ENCODE measurements around the gene PDCD4. TPM values are rescaled to one million over a fixed set of nuclear protein-coding genes. Genes with fewer than 3 reads are reported as not detected.
A peak's percentile ranks its signal among the peaks of the same experiment; 100 is the strongest.

PDCD4 gene
- total RNA-seq, 1 donor from 2014 or later: 71.6 TPM

GRCh38 chr10:110840225-110840922 is 31.4 kb upstream of the PDCD4 start:
- DNase-seq (ENCODE audit: missing footprints) (no peak), ATAC-seq (peak; percentile 13)
- intact Hi-C loops (cut with DNase I): no loop called here

- ATAC-seq: peak; percentile 10
- intact Hi-C loops (cut with DNase I): no loop called here
Observed at GRCh38 chr10:110840923-110841428, 30.8 kb upstream of the PDCD4 start.

GRCh38 chr10:110841767-110842267 is 29.9 kb upstream of the PDCD4 start:
- intact Hi-C loops (cut with DNase I): no loop called here
- no peak for DNase-seq (ENCODE audit: missing footprints)
- no peak for ATAC-seq

More at GRCh38 chr10:110840923-110841428, 30.8 kb upstream of the PDCD4 start:
- no peak for DNase-seq (ENCODE audit: missing footprints)

- ATAC-seq (no peak), DNase-seq (ENCODE audit: missing footprints) (no peak)
- intact Hi-C loops (cut with DNase I): no loop called here
Observed at GRCh38 chr10:110842326-110842904, 29.3 kb upstream of the PDCD4 start.

GRCh38 chr10:110843031-110843430 is 28.7 kb upstream of the PDCD4 start:
- no peak for ATAC-seq
- DNase-seq (ENCODE audit: missing footprints): no peak
- intact Hi-C loops (cut with DNase I): no loop called here

GRCh38 chr10:110843796-110844616 is 27.7 kb upstream of the PDCD4 start:
- no peak for DNase-seq (ENCODE audit: missing footprints)
- intact Hi-C loops (cut with DNase I): no loop called here
- ATAC-seq: no peak

GRCh38 chr10:110844617-110844881 is 27.2 kb upstream of the PDCD4 start:
- intact Hi-C loops (cut with DNase I): no loop called here
- DNase-seq (ENCODE audit: missing footprints) (no peak), ATAC-seq (no peak)

GRCh38 chr10:110845192-110845755 is 26.5 kb upstream of the PDCD4 start:
- DNase-seq (ENCODE audit: missing footprints) (no peak), ATAC-seq (no peak)

GRCh38 chr10:110845756-110846620 is 25.7 kb upstream of the PDCD4 start:
- DNase-seq (ENCODE audit: missing footprints) (no peak), ATAC-seq (no peak)
- intact Hi-C loops (cut with DNase I): no loop called here

More at GRCh38 chr10:110845192-110845755, 26.5 kb upstream of the PDCD4 start:
- intact Hi-C loops (cut with DNase I): no loop called here

- ATAC-seq (no peak), DNase-seq (ENCODE audit: missing footprints) (no peak)
- intact Hi-C loops (cut with DNase I): no loop called here
Observed at GRCh38 chr10:110847374-110847773, 24.4 kb upstream of the PDCD4 start.

- intact Hi-C loops (cut with DNase I): no loop called here
- no peak for ATAC-seq
- no peak for DNase-seq (ENCODE audit: missing footprints)
Observed at GRCh38 chr10:110848106-110848505, 23.6 kb upstream of the PDCD4 start.

- DNase-seq (ENCODE audit: missing footprints) (no peak), ATAC-seq (no peak)
- intact Hi-C loops (cut with DNase I): no loop called here
Observed at GRCh38 chr10:110850099-110850498, 21.6 kb upstream of the PDCD4 start.

GRCh38 chr10:110851020-110851612 is 20.6 kb upstream of the PDCD4 start:
- DNase-seq (ENCODE audit: missing footprints): no peak
- ATAC-seq: no peak
- intact Hi-C loops (cut with DNase I): no loop called here

- DNase-seq (ENCODE audit: missing footprints) (no peak), ATAC-seq (no peak)
- intact Hi-C loops (cut with DNase I): no loop called here
Observed at GRCh38 chr10:110852255-110852896, 19.4 kb upstream of the PDCD4 start.

- ATAC-seq: no peak
- DNase-seq (ENCODE audit: missing footprints): no peak
- intact Hi-C loops (cut with DNase I): no loop called here
Observed at GRCh38 chr10:110852947-110853346, 18.8 kb upstream of the PDCD4 start.

GRCh38 chr10:110853921-110854605 is 17.7 kb upstream of the PDCD4 start:
- intact Hi-C loops (cut with DNase I): no loop called here
- no peak for ATAC-seq

More at GRCh38 chr10:110853921-110854605, 17.7 kb upstream of the PDCD4 start:
- DNase-seq (ENCODE audit: missing footprints): no peak

Measured in Right ventricle myocardium inferior (tissue), 1 donor.